NT2/D1 (cell line): ENCODE results near the gene RSBN1L.

Experiments used
- SUZ12 ChIP-seq: IDR thresholded peaks from 2 replicates; pipeline ENCODE4 v1.6.1; 2011; ENCODE audit not compliant: insufficient read length, insufficient read depth; ENCODE audit errors: extremely low read depth
- YY1 ChIP-seq: IDR thresholded peaks from 2 replicates; pipeline ENCODE4 v1.6.1; 2011; ENCODE audit not compliant: insufficient read length, insufficient read depth
- ZNF274 ChIP-seq: IDR thresholded peaks from 2 replicates; pipeline ENCODE4 v1.6.1; 2011; ENCODE audit warnings: mild to moderate bottlenecking, low read depth, low read length

GRCh38 chr7:77786018-77786417, 89.8 kb downstream of the RSBN1L start:
- TF ChIP-seq YY1 (no peak), ZNF274 (no peak), SUZ12 (no peak)
